Cardiac muscle cell (in vitro differentiated cells and primary cell): Measurements from ENCODE around the gene GPI. TPM values are rescaled to one million over a fixed set of nuclear protein-coding genes. Genes with fewer than 3 reads are reported as not detected.
A peak's percentile ranks its signal among the peaks of the same experiment; 100 is the strongest.
"Not testable (repeated sequence)": the region's sequence is repeated elsewhere in the genome, so short reads cannot be mapped to it uniquely, and the experiment has no call there.

Experiments
- DNase-seq, 2 donors: peaks; one replicate each; pipeline versions ENCODE4 v3.0.0 to v3.0.0-alpha.2; 2010 to 2017; ENCODE audit warnings: low read depth in 1 of 2, low spot score in 1 of 2
- H3K27ac ChIP-seq: fragments of 200-600 bp; sonication (generic); 2 replicates; pipeline ENCODE4 v1.5.1; 2016
- H3K27me3 ChIP-seq: fragments of 200-600 bp; sonication (generic); 2 replicates; pipeline ENCODE4 v1.6.0; 2016; ENCODE audit warnings: control low read depth
- H3K36me3 ChIP-seq: fragments of 200-600 bp; sonication (generic); 2 replicates; pipeline ENCODE4 v1.5.1; 2016; ENCODE audit warnings: control low read depth
- H3K4me1 ChIP-seq: fragments of 200-600 bp; sonication (generic); 2 replicates; pipeline ENCODE4 v1.8.1; 2017; ENCODE audit warnings: low read depth, mild to moderate bottlenecking, mixed run types
- H3K4me3 ChIP-seq: fragments of 200-600 bp; sonication (generic); 2 replicates; pipeline ENCODE4 v1.5.1; 2016; ENCODE audit warnings: mild to moderate bottlenecking
- H3K9me3 ChIP-seq: fragments of 200-600 bp; sonication (generic); 2 replicates; pipeline ENCODE4 v1.5.1; 2017; ENCODE audit warnings: low read depth, mild to moderate bottlenecking, control low read depth
- polyA plus RNA-seq: library from polyadenylated mRNA; unstranded; fragments of >200 nt; fragmentation: Nextera tagmentation; extraction: Ambion mirVana; gene quantifications from 2 replicates; pipeline ENCODE4 v1.2.1, GENCODE V29; 2016
- total RNA-seq: library from RNA; depleted of rRNA; stranded (reverse); fragments of >200 nt; gene quantifications from 2 replicates; pipeline ENCODE4 v1.2.3, GENCODE V29; 2016
- TF ChIP-seq, protein P1 (sequence below): IDR thresholded peaks from 2 replicates; pipeline ENCODE4 v1.5.1; 2012; ENCODE audit warnings: low read depth, mild to moderate bottlenecking, low read length

Gene GPI
- total and polyA plus RNA-seq, 2 experiments from 2014 or later: 618 to 862 TPM

DNA sequence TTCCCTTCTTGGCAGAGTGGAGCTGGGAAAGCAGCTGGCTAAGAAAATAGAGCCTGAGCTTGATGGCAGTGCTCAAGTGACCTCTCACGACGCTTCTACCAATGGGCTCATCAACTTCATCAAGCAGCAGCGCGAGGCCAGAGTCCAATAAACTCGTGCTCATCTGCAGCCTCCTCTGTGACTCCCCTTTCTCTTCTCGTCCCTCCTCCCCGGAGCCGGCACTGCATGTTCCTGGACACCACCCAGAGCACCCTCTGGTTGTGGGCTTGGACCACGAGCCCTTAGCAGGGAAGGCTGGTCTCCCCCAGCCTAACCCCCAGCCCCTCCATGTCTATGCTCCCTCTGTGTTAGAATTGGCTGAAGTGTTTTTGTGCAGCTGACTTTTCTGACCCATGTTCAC, 34.9 kb downstream of the GPI start:
- Histone ChIP-seq H3K9me3 (no peaks in the 10 kb centered on the region), H3K4me3 (no peak overlapping the region), H3K4me1 (no peaks in the 10 kb centered on the region), H3K27me3 (no peaks in the 10 kb centered on the region), H3K27ac (peak overlapping the region; percentile 10), H3K36me3 (peaks cover 52% of the 10 kb centered on the region)
- DNase-seq: no peak
- TF ChIP-seq, protein P1, sequence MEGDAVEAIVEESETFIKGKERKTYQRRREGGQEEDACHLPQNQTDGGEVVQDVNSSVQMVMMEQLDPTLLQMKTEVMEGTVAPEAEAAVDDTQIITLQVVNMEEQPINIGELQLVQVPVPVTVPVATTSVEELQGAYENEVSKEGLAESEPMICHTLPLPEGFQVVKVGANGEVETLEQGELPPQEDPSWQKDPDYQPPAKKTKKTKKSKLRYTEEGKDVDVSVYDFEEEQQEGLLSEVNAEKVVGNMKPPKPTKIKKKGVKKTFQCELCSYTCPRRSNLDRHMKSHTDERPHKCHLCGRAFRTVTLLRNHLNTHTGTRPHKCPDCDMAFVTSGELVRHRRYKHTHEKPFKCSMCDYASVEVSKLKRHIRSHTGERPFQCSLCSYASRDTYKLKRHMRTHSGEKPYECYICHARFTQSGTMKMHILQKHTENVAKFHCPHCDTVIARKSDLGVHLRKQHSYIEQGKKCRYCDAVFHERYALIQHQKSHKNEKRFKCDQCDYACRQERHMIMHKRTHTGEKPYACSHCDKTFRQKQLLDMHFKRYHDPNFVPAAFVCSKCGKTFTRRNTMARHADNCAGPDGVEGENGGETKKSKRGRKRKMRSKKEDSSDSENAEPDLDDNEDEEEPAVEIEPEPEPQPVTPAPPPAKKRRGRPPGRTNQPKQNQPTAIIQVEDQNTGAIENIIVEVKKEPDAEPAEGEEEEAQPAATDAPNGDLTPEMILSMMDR: no peak

DNA sequence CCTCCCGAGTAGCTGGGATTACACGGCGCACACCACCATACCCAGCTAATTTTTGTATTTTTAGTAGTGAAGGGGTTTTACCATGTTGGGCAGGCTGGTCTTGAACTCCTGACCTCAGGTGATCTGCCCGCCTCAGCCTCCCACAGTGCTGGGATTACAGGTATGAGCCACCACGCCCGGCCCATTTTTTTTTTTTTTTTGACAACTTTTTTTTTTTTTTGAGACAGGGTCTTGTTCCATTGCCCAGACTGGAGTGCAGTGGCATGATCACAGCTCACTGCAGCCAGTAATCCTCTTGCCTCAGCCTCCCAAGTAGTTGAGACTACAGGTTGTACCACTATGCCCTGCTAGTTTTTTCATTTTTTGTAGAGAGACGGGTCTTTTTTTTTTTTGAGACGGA, 35.8 kb downstream of the GPI start:
- H3K4me1 ChIP-seq, H3K27me3 ChIP-seq, DNase-seq: not testable (repeated sequence)

GRCh38 chr19:34402074-34402600, 37.1 kb downstream of the GPI start:
- TF ChIP-seq, protein P1: no peak
- no peak for DNase-seq
- H3K4me1 ChIP-seq: no peaks in the 10 kb centered on the region

More for the DNA sequence above, 35.8 kb downstream of the GPI start:
- not testable (repeated sequence) for H3K27ac ChIP-seq, H3K9me3 ChIP-seq, H3K4me3 ChIP-seq
- H3K36me3 ChIP-seq: peaks cover 44% of the 10 kb centered on the region

GRCh38 chr19:34403784-34404108, 38.8 kb downstream of the GPI start:
- TF ChIP-seq, protein P1: no peak
- H3K4me1 ChIP-seq: no peaks in the 10 kb centered on the region
- H3K4me3 ChIP-seq: peak overlapping the region; percentile 98
- H3K36me3 ChIP-seq: peaks cover 20% of the 10 kb centered on the region
- no peaks in the 10 kb centered on the region for H3K27me3 ChIP-seq
- H3K27ac ChIP-seq: peak overlapping the region; percentile 44
- DNase-seq: no peak
- no peaks in the 10 kb centered on the region for H3K9me3 ChIP-seq

More at GRCh38 chr19:34402074-34402600, 37.1 kb downstream of the GPI start:
- Histone ChIP-seq H3K27ac (peak overlapping the region; percentile 26), H3K36me3 (peaks cover 34% of the 10 kb centered on the region), H3K4me3 (no peak overlapping the region), H3K27me3 (no peaks in the 10 kb centered on the region), H3K9me3 (no peaks in the 10 kb centered on the region)

DNA sequence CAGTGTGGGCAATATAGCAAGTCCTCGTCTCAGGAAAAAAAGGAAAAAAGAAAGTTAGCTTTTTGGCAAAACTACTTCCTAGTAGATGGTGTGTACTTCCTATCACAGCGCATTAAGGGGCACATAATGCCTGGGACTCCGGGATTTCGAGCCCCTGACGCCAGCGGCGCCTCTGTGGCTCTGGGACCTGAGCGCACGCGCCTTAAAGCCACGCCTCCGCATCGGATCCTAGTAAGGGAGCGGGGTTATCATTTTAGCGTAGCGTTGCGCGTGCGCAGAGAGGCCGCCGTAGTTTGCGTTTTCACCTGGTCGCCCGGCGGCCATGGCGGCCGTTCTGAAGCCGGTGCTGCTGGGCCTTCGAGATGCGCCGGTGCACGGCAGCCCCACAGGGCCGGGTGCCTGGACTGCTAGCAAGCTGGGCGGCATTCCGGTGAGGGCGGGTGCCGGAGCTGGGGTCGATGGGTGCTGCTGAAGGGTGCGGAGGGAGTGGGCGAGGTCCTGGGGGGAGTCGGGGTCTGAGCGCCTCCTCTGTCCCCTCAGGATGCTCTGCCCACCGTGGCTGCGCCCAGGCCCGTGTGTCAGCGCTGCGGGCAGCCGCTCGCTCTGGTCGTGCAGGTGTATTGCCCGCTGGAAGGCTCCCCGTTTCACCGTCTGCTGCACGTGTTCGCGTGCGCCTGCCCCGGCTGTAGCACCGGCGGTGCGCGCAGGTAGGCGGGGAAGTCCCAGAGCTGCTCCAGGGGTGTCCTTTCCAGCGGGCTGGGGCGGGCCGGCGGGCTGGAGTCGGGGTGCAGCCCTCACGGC, 39.3 kb downstream of the GPI start, which contains the start of gene PDCD2L:
Gene PDCD2L (plus strand): TSS at position 291 of the 801 bp plus-strand sequence. CDS start 32 bp downstream, at position 323.
- Histone ChIP-seq H3K9me3 (no peaks in the 10 kb centered on the region), H3K27ac (peak within 1 kb of the TSS; percentile 44), H3K4me1 (peaks cover under 1% of the 10 kb centered on the region), H3K36me3 (peaks cover 19% of the 10 kb centered on the region), H3K27me3 (no peaks in the 10 kb centered on the region), H3K4me3 (peak within 1 kb of the TSS; percentile 98)
- peak; percentile 88 to 96 for DNase-seq
- TF ChIP-seq, protein P1: no peak
